IMR-90 (cell line): Measurements from ENCODE around the gene NKAIN2. TPM values are rescaled to one million over a fixed set of nuclear protein-coding genes. Genes with fewer than 3 reads are reported as not detected.
A peak's percentile ranks its signal among the peaks of the same experiment; 100 is the strongest.

ENCODE experiments used
- ATAC-seq: fragments of 200-7000 bp; cut with Tn5 transposase; 2 replicates; pipeline ENCODE4 v1.9.1; 2020; ENCODE audit warnings: low read depth, mild to moderate bottlenecking, moderate library complexity
- BruUV-seq: library from RNA; stranded (reverse); fragments of 400-500 nt; replicated peaks from 2 replicates; lab custom pipeline; 2021; lab: Mats Ljungman, UMichigan
- CTCF ChIA-PET: fragments of 300-600 bp; formaldehyde crosslinking; extraction: SDS; loops from one replicate; lab custom pipeline; 2021; ENCODE audit warnings: antibody characterized with exemption; lab: Yijun Ruan, JAX
- POLR2A ChIA-PET: fragments of 300-600 bp; sonication (Branson Sonifier 250); formaldehyde crosslinking; loops from one replicate; lab custom pipeline; 2022; ENCODE audit warnings: antibody characterized with exemption; ENCODE audit not compliant: unreplicated experiment; lab: Charles Lee
- DNase-seq: peaks from one replicate; pipeline ENCODE4 v3.0.0; 2013
- H2AFZ ChIP-seq: replicated peaks from 2 replicates; pipeline ENCODE3; 2013; ENCODE audit warnings: low read length, mild to moderate bottlenecking; ENCODE audit not compliant: poor library complexity
- H2AK5ac ChIP-seq: 2 replicates; pipeline ENCODE4 v1.6.1; 2013; ENCODE audit warnings: low read depth, low read length, inconsistent platforms
- H2AK9ac ChIP-seq: replicated peaks from 2 replicates; pipeline ENCODE3; 2013; ENCODE audit warnings: mild to moderate bottlenecking, low read depth, low read length, moderate library complexity; ENCODE audit not compliant: poor library complexity
- H2BK120ac ChIP-seq: 2 replicates; pipeline ENCODE4 v1.6.1; 2013; ENCODE audit warnings: low read depth, low read length, inconsistent platforms
- H2BK15ac ChIP-seq: 3 replicates; pipeline ENCODE4 v1.6.1; 2013; ENCODE audit warnings: low read depth, low read length, inconsistent platforms
- H2BK20ac ChIP-seq: 2 replicates; pipeline ENCODE4 v1.6.1; 2013; ENCODE audit warnings: low read depth, mild to moderate bottlenecking, inconsistent platforms, low read length, moderate library complexity
- H2BK5ac ChIP-seq: 2 replicates; pipeline ENCODE4 v1.6.1; 2013; ENCODE audit warnings: mild to moderate bottlenecking, low read depth, low read length, inconsistent platforms; ENCODE audit not compliant: poor library complexity, severe bottlenecking
- H3K14ac ChIP-seq: replicated peaks from 2 replicates; pipeline ENCODE4 v1.6.1; 2013; ENCODE audit warnings: low read depth, low read length, inconsistent platforms
- H3K18ac ChIP-seq: 2 replicates; pipeline ENCODE4 v1.6.1; 2013; ENCODE audit warnings: low read depth, low read length, control low read depth
- H3K23ac ChIP-seq: 2 replicates; pipeline ENCODE4 v1.6.1; 2013; ENCODE audit warnings: low read depth, low read length, inconsistent platforms
- H3K27ac ChIP-seq: 2 replicates; pipeline ENCODE4 v1.5.1; 2013; ENCODE audit warnings: mild to moderate bottlenecking, control low read depth, low read length; ENCODE audit not compliant: insufficient read depth
- H3K27me3 ChIP-seq: 2 replicates; pipeline ENCODE4 v1.6.1; 2013; ENCODE audit warnings: low read length; ENCODE audit not compliant: control insufficient read depth, insufficient read depth
- H3K36me3 ChIP-seq: 2 replicates; pipeline ENCODE4 v1.6.1; 2013; ENCODE audit warnings: low read length, mixed read lengths; ENCODE audit not compliant: control insufficient read depth, insufficient read depth
- H3K4ac ChIP-seq: 2 replicates; pipeline ENCODE4 v1.6.1; 2013; ENCODE audit warnings: low read depth, low read length, inconsistent platforms
- H3K4me1 ChIP-seq: 2 replicates; pipeline ENCODE4 v1.6.1; 2013; ENCODE audit warnings: low read length, mixed read lengths; ENCODE audit not compliant: control insufficient read depth, insufficient read depth
- H3K4me2 ChIP-seq: 2 replicates; pipeline ENCODE4 v1.6.1; 2013; ENCODE audit warnings: low read depth, mild to moderate bottlenecking, control low read depth, low read length, moderate library complexity
- H3K4me3 ChIP-seq: 2 replicates; pipeline ENCODE4 v1.5.1; 2013; ENCODE audit warnings: low read depth, mild to moderate bottlenecking, control low read depth, low read length, moderate library complexity; ENCODE audit not compliant: insufficient read depth
- H3K56ac ChIP-seq: 2 replicates; pipeline ENCODE4 v1.6.1; 2013; ENCODE audit warnings: low read length, inconsistent platforms; ENCODE audit not compliant: insufficient read depth; ENCODE audit errors: extremely low read depth
- H3K79me1 ChIP-seq, 2 experiments: 2 replicates each; pipeline ENCODE4 v1.6.1; 2013; ENCODE audit warnings: low read length in 2 of 2, inconsistent platforms in 1 of 2, low read depth in 1 of 2
- H3K9ac ChIP-seq: 2 replicates; pipeline ENCODE4 v1.6.1; 2013; ENCODE audit warnings: low read depth, low read length, control low read depth
- H3K9me1 ChIP-seq: 2 replicates; pipeline ENCODE4 v1.6.1; 2013; ENCODE audit warnings: low read length, inconsistent platforms; ENCODE audit not compliant: insufficient read depth
- H3K9me3 ChIP-seq: 2 replicates; pipeline ENCODE4 v1.6.1; 2013; ENCODE audit warnings: low read length; ENCODE audit not compliant: control insufficient read depth, insufficient read depth
- H4K20me1 ChIP-seq: 2 replicates; pipeline ENCODE4 v1.6.1; 2013; ENCODE audit warnings: low read length, inconsistent platforms; ENCODE audit not compliant: insufficient read depth
- H4K5ac ChIP-seq: 2 replicates; pipeline ENCODE4 v1.6.1; 2013; ENCODE audit warnings: mild to moderate bottlenecking, low read depth, low read length, control low read depth
- H4K8ac ChIP-seq, 2 experiments: 2 replicates each; pipeline ENCODE4 v1.6.1; 2013; ENCODE audit warnings: low read depth in 2 of 2, low read length in 2 of 2, control low read depth in 1 of 2, inconsistent platforms in 1 of 2
- H4K91ac ChIP-seq: 2 replicates; pipeline ENCODE4 v1.6.1; 2013; ENCODE audit warnings: low read depth, low read length, inconsistent platforms; ENCODE audit not compliant: insufficient read depth
- BHLHE40 ChIP-seq: fragments of 150-350 bp; IDR thresholded peaks from 2 replicates; pipeline ENCODE4 v1.6.1; 2016; ENCODE audit warnings: mild to moderate bottlenecking, low read depth, low read length
- CEBPB ChIP-seq: IDR thresholded peaks from 2 replicates; pipeline ENCODE4 v1.6.1; 2012; ENCODE audit warnings: low read depth, low read length, improper control_type of control experiment
- CHD1 ChIP-seq: IDR thresholded peaks from 2 replicates; pipeline ENCODE4 v1.6.1; 2012; ENCODE audit warnings: low read depth, low read length, improper control_type of control experiment
- CTCF ChIP-seq: conservative IDR thresholded peaks from 2 replicates; pipeline ENCODE4 v1.5.1; 2012; ENCODE audit warnings: mild to moderate bottlenecking, low read depth, low read length, improper control_type of control experiment
- FOS ChIP-seq: fragments of 150-350 bp; IDR thresholded peaks from 2 replicates; pipeline ENCODE4 v1.6.1; 2016; ENCODE audit warnings: low read depth, low read length
- MAFK ChIP-seq: IDR thresholded peaks from 2 replicates; pipeline ENCODE4 v1.6.1; 2012; ENCODE audit warnings: low read depth, low read length, improper control_type of control experiment
- MAZ ChIP-seq: IDR thresholded peaks from 2 replicates; pipeline ENCODE4 v1.6.1; 2012; ENCODE audit warnings: low read depth, mild to moderate bottlenecking, low read length, improper control_type of control experiment, moderate library complexity, borderline replicate concordance
- MXI1 ChIP-seq: IDR thresholded peaks from 2 replicates; pipeline ENCODE4 v1.6.1; 2012; ENCODE audit warnings: low read depth, mild to moderate bottlenecking, low read length, moderate library complexity, borderline replicate concordance
- NFE2L2 ChIP-seq: fragments of 150-350 bp; IDR thresholded peaks from 2 replicates; pipeline ENCODE4 v1.6.1; 2016; ENCODE audit warnings: low read depth, mild to moderate bottlenecking, low read length
- POLR2A ChIP-seq: IDR thresholded peaks from 2 replicates; pipeline ENCODE4 v1.6.1; 2012; ENCODE audit warnings: mild to moderate bottlenecking, low read depth, low read length
- RAD21 ChIP-seq: IDR thresholded peaks from 2 replicates; pipeline ENCODE4 v1.6.1; 2012; ENCODE audit warnings: low read length, improper control_type of control experiment
- RCOR1 ChIP-seq: IDR thresholded peaks from 2 replicates; pipeline ENCODE4 v1.6.1; 2012; ENCODE audit warnings: mild to moderate bottlenecking, low read length, improper control_type of control experiment; ENCODE audit not compliant: insufficient replicate concordance
- RFX5 ChIP-seq: IDR thresholded peaks from 2 replicates; pipeline ENCODE4 v1.8.0; 2012; ENCODE audit warnings: low read depth, mild to moderate bottlenecking, low read length, moderate library complexity
- SMC3 ChIP-seq: fragments of 150-350 bp; IDR thresholded peaks from 2 replicates; pipeline ENCODE4 v1.6.1; 2016; ENCODE audit warnings: low read depth, mild to moderate bottlenecking, antibody characterized with exemption, low read length, moderate library complexity
- USF2 ChIP-seq: fragments of 150-350 bp; IDR thresholded peaks from 2 replicates; pipeline ENCODE4 v1.6.1; 2017; ENCODE audit warnings: mild to moderate bottlenecking, antibody characterized with exemption, low read length, low read depth
- WGBS, 2 experiments: methylation state at CpG; one replicate each; pipeline versions ENCODE4 v1.1.5 to v1.1.7; 2013; ENCODE audit warnings: missing lambda C conversion rate in 2 of 2; ENCODE audit not compliant: insufficient read length in 1 of 2; ENCODE audit errors: extremely low coverage in 2 of 2; 5-methylcytosine and 5-hydroxymethylcytosine counted together
- dilution Hi-C: fragments of 300-500 bp; cut with HindIII; formaldehyde crosslinking; loops from one replicate; pipeline ENCODE4 v1.14.3; 2018; ENCODE audit warnings: low sequenced_read_pairs; ENCODE audit not compliant: unreplicated experiment
- in situ Hi-C: fragments of 300-500 bp; cut with MboI; formaldehyde crosslinking; loops from 3 replicates; pipeline ENCODE4 v1.14.3; 2019; ENCODE audit warnings: low sequenced_read_pairs, inconsistent platforms, mixed read lengths
- intact Hi-C: fragments of 100-400 bp; cut with micrococcal nuclease; formaldehyde crosslinking; loops from 2 replicates; pipeline ENCODE4 v1.10.0; 2022
- polyA plus RNA-seq, 3 experiments: library from polyadenylated mRNA; depleted of rRNA; stranded (reverse); fragments of >200 nt; gene quantifications; 2 replicates each; pipeline ENCODE4 v1.2.3, GENCODE V29; 2012; ENCODE audit warnings: low replicate concordance in 1 of 3
- total RNA-seq: library from RNA; depleted of rRNA; stranded (reverse); fragments of >200 nt; gene quantifications from 2 replicates; pipeline ENCODE4 v1.2.3, GENCODE V29; 2012
- TF ChIP-seq, protein P1 (sequence below): fragments of 150-350 bp; IDR thresholded peaks from 2 replicates; pipeline ENCODE4 v1.6.1; 2016; ENCODE audit warnings: low read depth, mild to moderate bottlenecking, low read length, moderate library complexity, borderline replicate concordance

NKAIN2 gene
- total and polyA plus RNA-seq, 2 of the 4 experiments (the other 2 are of a cell fraction), result not detected

DNA sequence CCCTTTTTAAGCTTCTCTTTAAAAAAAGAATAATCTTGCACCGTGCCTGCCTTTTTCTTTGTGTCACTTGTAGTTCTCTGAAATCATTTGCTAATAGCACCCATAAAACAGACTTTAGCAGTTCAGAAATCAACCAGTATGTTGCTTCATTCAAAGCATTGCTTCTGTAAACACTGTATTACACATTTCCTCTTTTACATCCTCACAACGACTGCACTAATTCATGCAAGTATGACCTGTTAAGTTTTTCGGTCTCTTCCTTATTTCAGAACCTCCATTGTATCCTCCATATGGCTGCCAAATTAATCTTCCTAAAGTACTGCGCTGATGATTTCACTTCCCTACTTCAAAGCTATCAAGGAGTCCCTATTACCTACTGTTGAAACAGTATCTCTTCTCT lies 1015.7 kb downstream of the NKAIN2 start:
- in situ Hi-C loops, result no loop called here
- no peak overlapping the region for H3K14ac ChIP-seq
- H2BK5ac ChIP-seq, result no peak overlapping the region
- H2AK9ac ChIP-seq, result no peak overlapping the region
- H3K4me2 ChIP-seq, result no peak overlapping the region
- no peaks in the 10 kb centered on the region for H3K27me3 ChIP-seq
- intact Hi-C loops, result no loop called here
- TF ChIP-seq BHLHE40 (no peak), NFE2L2 (no peak), CTCF (no peak), CEBPB (no peak), MAFK (no peak), MAZ (no peak), RAD21 (no peak), RCOR1 (no peak), USF2 (no peak), RFX5 (no peak), SMC3 (no peak), CHD1 (no peak), MXI1 (no peak), POLR2A (no peak), FOS (no peak)
- TF ChIP-seq, protein P1, sequence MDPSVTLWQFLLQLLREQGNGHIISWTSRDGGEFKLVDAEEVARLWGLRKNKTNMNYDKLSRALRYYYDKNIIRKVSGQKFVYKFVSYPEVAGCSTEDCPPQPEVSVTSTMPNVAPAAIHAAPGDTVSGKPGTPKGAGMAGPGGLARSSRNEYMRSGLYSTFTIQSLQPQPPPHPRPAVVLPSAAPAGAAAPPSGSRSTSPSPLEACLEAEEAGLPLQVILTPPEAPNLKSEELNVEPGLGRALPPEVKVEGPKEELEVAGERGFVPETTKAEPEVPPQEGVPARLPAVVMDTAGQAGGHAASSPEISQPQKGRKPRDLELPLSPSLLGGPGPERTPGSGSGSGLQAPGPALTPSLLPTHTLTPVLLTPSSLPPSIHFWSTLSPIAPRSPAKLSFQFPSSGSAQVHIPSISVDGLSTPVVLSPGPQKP, result no peak
- no peaks in the 10 kb centered on the region for H3K9me3 ChIP-seq
- H3K23ac ChIP-seq, result no peak overlapping the region
- H2BK120ac ChIP-seq, result no peak overlapping the region
- H2AFZ ChIP-seq, result no peak overlapping the region
- no peak overlapping the region for H3K4me3 ChIP-seq
- 44% methylated on average over 3 of the region's 4 CpGs; no CpG with 5 or more reads in 1 of the 2 experiments for WGBS, 2 experiments
- H4K5ac ChIP-seq, result no peak overlapping the region
- no peak overlapping the region for H2BK20ac ChIP-seq
- no peak overlapping the region for H4K8ac ChIP-seq
- DNase-seq, result peak; percentile 4
- no peak overlapping the region for H3K27ac ChIP-seq
- ChIA-PET CTCF (no interaction called here), POLR2A (no interaction called here)
- H4K20me1 ChIP-seq, result no peaks in the 10 kb centered on the region
- H3K79me1 ChIP-seq, result no peaks in the 10 kb centered on the region
- H3K56ac ChIP-seq, result no peak overlapping the region
- H2BK15ac ChIP-seq, result no peak overlapping the region
- no peak overlapping the region for H2AK5ac ChIP-seq
- H3K36me3 ChIP-seq, result no peaks in the 10 kb centered on the region
- BruUV-seq, result no TSS peak
- ATAC-seq, result peak; percentile 47
- dilution Hi-C loops, result no loop called here
- no peak overlapping the region for H3K4ac ChIP-seq
- H3K9me1 ChIP-seq, result peaks cover 5% of the 10 kb centered on the region; the same call in 1 of the 2 replicates
- no peak overlapping the region for H3K18ac ChIP-seq
- no peak overlapping the region for H3K9ac ChIP-seq
- no peak overlapping the region for H4K91ac ChIP-seq
- H3K4me1 ChIP-seq, result peaks cover 2% of the 10 kb centered on the region; the same call in 1 of the 2 replicates
